MM.1S (cell line): ENCODE measurements around the gene BTBD16.

Source experiments
- EZH2 ChIP-seq: fragments of 300-600 bp; sonication (generic); optimal IDR thresholded peaks from 2 replicates; pipeline ENCODE3; 2017; ENCODE audit warnings: low read depth, mild to moderate bottlenecking, antibody characterized with exemption, low read length, mixed read lengths
- EZH2phosphoT487 ChIP-seq: fragments of 300-600 bp; sonication (generic); IDR thresholded peaks from 2 replicates; pipeline ENCODE4 v1.6.1; 2018; ENCODE audit warnings: antibody characterized with exemption, low read length
- TF ChIP-seq, protein P1 (sequence below): fragments of 300-600 bp; sonication (generic); IDR thresholded peaks from 2 replicates; pipeline ENCODE4 v1.5.1; 2016; ENCODE audit warnings: antibody characterized with exemption, low read length, mixed read lengths

DNA sequence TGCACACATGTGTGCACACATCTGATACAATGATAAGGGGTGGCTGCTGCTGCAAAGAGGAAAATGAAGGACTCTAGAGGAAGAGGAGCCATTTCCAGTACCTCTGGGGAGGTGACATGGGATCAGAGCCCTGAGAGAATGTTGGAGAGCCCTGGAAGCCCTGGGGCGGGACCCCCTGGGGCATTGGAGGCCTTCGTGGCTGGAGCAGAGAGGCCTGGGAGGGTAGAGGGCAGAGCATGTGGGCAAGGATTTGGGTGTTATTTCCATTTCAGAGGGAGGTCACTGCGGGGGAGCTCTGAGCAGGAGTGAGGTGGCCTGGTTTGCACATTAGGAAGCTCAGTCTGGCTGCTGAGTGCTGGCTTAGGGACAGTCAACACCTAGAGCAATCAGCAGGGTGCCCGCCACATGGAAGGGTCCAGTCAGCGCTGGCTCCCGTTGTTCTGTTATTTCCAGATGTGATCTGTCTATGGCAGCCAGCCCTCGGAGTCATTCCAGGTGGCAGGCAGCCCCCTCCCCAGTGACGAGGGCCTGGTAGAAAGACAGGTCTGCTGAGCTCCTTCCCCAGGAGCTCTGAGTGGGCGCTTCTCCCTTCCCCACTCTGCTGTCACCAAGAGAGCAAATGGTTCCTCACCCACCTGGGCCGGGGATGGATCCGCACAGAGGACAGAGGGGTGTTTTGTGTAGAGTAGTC is 24.1 kb upstream of the BTBD16 start:
- TF ChIP-seq, protein P1, sequence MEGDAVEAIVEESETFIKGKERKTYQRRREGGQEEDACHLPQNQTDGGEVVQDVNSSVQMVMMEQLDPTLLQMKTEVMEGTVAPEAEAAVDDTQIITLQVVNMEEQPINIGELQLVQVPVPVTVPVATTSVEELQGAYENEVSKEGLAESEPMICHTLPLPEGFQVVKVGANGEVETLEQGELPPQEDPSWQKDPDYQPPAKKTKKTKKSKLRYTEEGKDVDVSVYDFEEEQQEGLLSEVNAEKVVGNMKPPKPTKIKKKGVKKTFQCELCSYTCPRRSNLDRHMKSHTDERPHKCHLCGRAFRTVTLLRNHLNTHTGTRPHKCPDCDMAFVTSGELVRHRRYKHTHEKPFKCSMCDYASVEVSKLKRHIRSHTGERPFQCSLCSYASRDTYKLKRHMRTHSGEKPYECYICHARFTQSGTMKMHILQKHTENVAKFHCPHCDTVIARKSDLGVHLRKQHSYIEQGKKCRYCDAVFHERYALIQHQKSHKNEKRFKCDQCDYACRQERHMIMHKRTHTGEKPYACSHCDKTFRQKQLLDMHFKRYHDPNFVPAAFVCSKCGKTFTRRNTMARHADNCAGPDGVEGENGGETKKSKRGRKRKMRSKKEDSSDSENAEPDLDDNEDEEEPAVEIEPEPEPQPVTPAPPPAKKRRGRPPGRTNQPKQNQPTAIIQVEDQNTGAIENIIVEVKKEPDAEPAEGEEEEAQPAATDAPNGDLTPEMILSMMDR, result no peak
- TF ChIP-seq EZH2 (no peak), EZH2phosphoT487 (no peak)
